ENCODE data around the gene CBL.

GRCh38 chr11:119189393-119189792, 16.7 kb upstream of the CBL start:
- TF ChIP-seq CTCF (conservative IDR thresholded peaks at IDR 0.05 in 1 of 2, IDR thresholded peaks at IDR 0.05 in 1 of 2; ENCODE audit: extremely low read depth in 1 of 2, insufficient read depth in 1 of 2, low read depth in 1 of 2, low read length in 2 of 2) (no peak), EZH2 (IDR thresholded peaks at IDR 0.05; ENCODE audit: borderline replicate concordance, low read length) (no peak)
